IPS DF 19.7 (cell line): Measurements from ENCODE around the gene CAV2.

ENCODE experiments used
- DNase-seq: peaks from one replicate; pipeline ENCODE4 v3.0.0-alpha.2; 2013; ENCODE audit warnings: low read depth, low spot score

CAV2 gene

GRCh38 chr7:116495736-116496135 is 3.8 kb upstream of the CAV2 start:
- DNase-seq = no peak

- DNase-seq = no peak
Measured at GRCh38 chr7:116496653-116497052, 2.9 kb upstream of the CAV2 start.

GRCh38 chr7:116497708-116498107 is 1.8 kb upstream of the CAV2 start:
- no peak for DNase-seq

GRCh38 chr7:116500078-116500853 is 728 bp downstream of the CAV2 start:
- no peak for DNase-seq

- no peak for DNase-seq
Measured at GRCh38 chr7:116501425-116502167, 2.1 kb downstream of the CAV2 start.

- DNase-seq = no peak
Measured at GRCh38 chr7:116502201-116503096, 2.9 kb downstream of the CAV2 start.

GRCh38 chr7:116503835-116504234 is 4.3 kb downstream of the CAV2 start:
- no peak for DNase-seq

- no peak for DNase-seq
Measured at GRCh38 chr7:116505278-116505677, 5.7 kb downstream of the CAV2 start.

GRCh38 chr7:116505823-116506222 is 6.3 kb downstream of the CAV2 start:
- DNase-seq = no peak

GRCh38 chr7:116509982-116510579 is 10.5 kb downstream of the CAV2 start:
- no peak for DNase-seq

- no peak for DNase-seq
Measured at GRCh38 chr7:116510795-116511194, 11.3 kb downstream of the CAV2 start.

GRCh38 chr7:116511552-116512519 is 12.3 kb downstream of the CAV2 start:
- DNase-seq = no peak

- DNase-seq = no peak
Measured at GRCh38 chr7:116512520-116513188, 13.1 kb downstream of the CAV2 start.

- no peak for DNase-seq
Measured at GRCh38 chr7:116515584-116515983, 16.0 kb downstream of the CAV2 start.

GRCh38 chr7:116516324-116516723 is 16.8 kb downstream of the CAV2 start:
- no peak for DNase-seq

GRCh38 chr7:116517626-116518025 is 18.1 kb downstream of the CAV2 start:
- DNase-seq = no peak

GRCh38 chr7:116518961-116519360 is 19.4 kb downstream of the CAV2 start:
- DNase-seq = no peak

GRCh38 chr7:116521046-116521664 is 21.6 kb downstream of the CAV2 start:
- DNase-seq = no peak

GRCh38 chr7:116522247-116522646 is 22.7 kb downstream of the CAV2 start:
- DNase-seq = no peak

- no peak for DNase-seq
Measured at GRCh38 chr7:116524221-116524608, 24.7 kb downstream of the CAV2 start.
